GM19035 (cell line): ENCODE results near the gene RPS3.
"Not testable (repeated sequence)": the region's sequence is repeated elsewhere in the genome, so short reads cannot be mapped to it uniquely, and the experiment has no call there.

Experiments
- ATAC-seq: cut with Tn5 transposase; IDR thresholded peaks from one replicate; pipeline ENCODE4 v1.9.1; 2021; ENCODE audit not compliant: unreplicated experiment

Gene RPS3

GRCh38 chr11:75413146-75413545 lies 13.8 kb downstream of the RPS3 start:
- ATAC-seq = not testable (repeated sequence)

GRCh38 chr11:75413864-75414263 lies 14.5 kb downstream of the RPS3 start:
- no peak for ATAC-seq

- no peak for ATAC-seq
Observed at GRCh38 chr11:75420224-75421034, 21.1 kb downstream of the RPS3 start.

GRCh38 chr11:75421035-75421602 lies 21.8 kb downstream of the RPS3 start:
- no peak for ATAC-seq

GRCh38 chr11:75421902-75422247 lies 22.6 kb downstream of the RPS3 start:
- ATAC-seq = no peak

- no peak for ATAC-seq
Observed at GRCh38 chr11:75422248-75423231, 23.2 kb downstream of the RPS3 start.

GRCh38 chr11:75423721-75424120 lies 24.4 kb downstream of the RPS3 start:
- ATAC-seq = no peak

- no peak for ATAC-seq
Observed at GRCh38 chr11:75424396-75424795, 25.1 kb downstream of the RPS3 start.

GRCh38 chr11:75425422-75425821 lies 26.1 kb downstream of the RPS3 start:
- no peak for ATAC-seq

GRCh38 chr11:75426720-75427086 lies 27.4 kb downstream of the RPS3 start:
- ATAC-seq = no peak

- ATAC-seq = no peak
Observed at GRCh38 chr11:75427181-75427580, 27.9 kb downstream of the RPS3 start.

GRCh38 chr11:75428281-75428724 lies 29.0 kb downstream of the RPS3 start:
- peak; percentile 78 for ATAC-seq

GRCh38 chr11:75428989-75429640 lies 29.8 kb downstream of the RPS3 start:
- ATAC-seq = no peak

GRCh38 chr11:75429641-75429901 lies 30.3 kb downstream of the RPS3 start:
- ATAC-seq = no peak

GRCh38 chr11:75429902-75430713 lies 30.8 kb downstream of the RPS3 start:
- ATAC-seq = no peak

GRCh38 chr11:75430714-75431532 lies 31.6 kb downstream of the RPS3 start:
- ATAC-seq = no peak

GRCh38 chr11:75431533-75432525 lies 32.5 kb downstream of the RPS3 start:
- ATAC-seq = no peak

GRCh38 chr11:75432911-75433321 lies 33.6 kb downstream of the RPS3 start, which contains the start of gene KLHL35:
KLHL35 (minus strand) TSS chr11:75433203; CDS start chr11:75430629, 2,574 bp downstream.
- ATAC-seq = no peak
